ENCODE results near the gene VAV2. TPM values are rescaled to one million over a fixed set of nuclear protein-coding genes. Genes with fewer than 3 reads are reported as not detected.

VAV2 gene
- total and polyA plus RNA-seq, 2 of the 4 experiments (the other 2 are of a cell fraction): 10.8 to 13.4 TPM

DNA sequence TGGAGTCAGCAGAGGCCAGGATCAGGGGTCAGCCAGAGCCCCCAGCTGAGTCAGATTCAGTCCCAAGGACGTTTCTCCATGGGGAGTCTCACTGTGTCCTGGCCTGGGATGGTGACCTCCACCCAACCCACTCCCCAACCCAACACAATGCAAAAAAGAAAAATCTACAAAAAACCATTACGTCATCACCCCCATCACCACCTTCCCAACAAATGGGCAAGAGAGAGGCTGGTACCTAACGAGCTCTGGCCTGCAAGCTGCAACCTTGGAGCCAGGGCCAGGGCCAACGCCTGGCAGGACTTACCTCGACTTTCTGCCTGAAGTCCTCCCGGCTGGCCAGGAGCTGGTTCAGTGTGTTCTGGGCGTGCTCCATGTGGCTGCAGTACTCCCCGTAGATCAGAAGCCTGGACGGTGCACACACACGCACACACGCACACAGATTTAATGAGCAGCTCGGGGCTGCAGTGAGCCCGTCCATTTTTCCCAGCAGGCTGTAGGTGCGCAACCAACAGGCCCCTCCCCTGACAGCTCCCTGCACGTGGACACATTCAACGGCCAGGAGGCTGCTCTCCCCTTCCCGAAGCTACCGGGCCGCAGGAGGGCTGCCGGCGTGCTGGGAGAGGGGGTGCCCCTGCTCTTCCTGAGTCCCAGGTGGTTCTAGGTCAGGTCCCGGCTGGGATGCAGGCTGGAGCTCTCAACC is 194.6 kb downstream of the VAV2 start (continued):
- TF ChIP-seq MXI1 (IDR thresholded peaks at IDR 0.05; ENCODE audit: borderline replicate concordance, low read depth, low read length): no peak

DNA sequence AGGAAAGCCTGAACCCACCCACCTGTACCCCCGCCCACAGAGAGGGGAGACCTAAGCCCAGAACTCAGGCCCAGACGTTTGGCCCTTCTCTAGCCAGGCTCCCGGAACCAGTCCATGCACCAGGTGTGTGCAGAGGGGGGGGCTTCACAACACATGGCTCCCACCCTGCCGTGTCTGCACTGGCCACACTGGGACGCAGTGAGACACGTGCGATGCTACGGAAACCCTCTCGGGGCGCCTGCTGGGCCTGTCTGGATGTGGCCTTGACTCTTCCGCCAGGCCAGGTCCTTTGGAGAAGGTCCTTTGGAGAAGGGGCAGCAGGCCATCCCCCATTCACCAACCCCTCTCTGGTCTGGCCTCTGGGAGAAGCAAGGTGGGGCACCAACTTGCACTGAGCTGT is 195.6 kb downstream of the VAV2 start:
- no peaks in the 10 kb centered on the region for H3K9me1 ChIP-seq (ENCODE audit: insufficient read depth, low read length)
- no peak overlapping the region for H2AK5ac ChIP-seq (ENCODE audit: low read depth, low read length)
- no peaks in the 10 kb centered on the region for H3K9me3 ChIP-seq (ENCODE audit: control insufficient read depth, insufficient read depth, low read length)
- H3K4ac ChIP-seq (ENCODE audit: low read depth, low read length): no peak overlapping the region
- no peak overlapping the region for H4K91ac ChIP-seq (ENCODE audit: insufficient read depth, low read depth, low read length)
- no peaks in the 10 kb centered on the region for H3K27me3 ChIP-seq (ENCODE audit: control insufficient read depth, insufficient read depth, low read length)
- no peak for ATAC-seq (ENCODE audit: low read depth)
- POLR2A ChIA-PET (ENCODE audit: unreplicated experiment): no interaction called here
- H4K8ac ChIP-seq (ENCODE audit: low read depth in 2 of 2, low read length in 2 of 2): no peak overlapping the region
- intact Hi-C loops (cut with micrococcal nuclease) (no loop called here), dilution Hi-C loops (cut with HindIII; ENCODE audit: low sequenced_read_pairs, unreplicated experiment) (loop anchor here (25.0 kb wide), 1 partner anchor 216 kb away; no protein-coding TSS in a partner anchor), in situ Hi-C loops (cut with MboI; ENCODE audit: low sequenced_read_pairs) (loop anchor here (25.0 kb wide), 1 partner anchor 341 kb away; the partner anchor contains the start of gene WDR5)
- H3K23ac ChIP-seq (ENCODE audit: low read depth, low read length): no peak overlapping the region
- no peak overlapping the region for H2AK9ac ChIP-seq (replicated peaks; ENCODE audit: low read depth, low read length, poor library complexity)
- CTCF ChIA-PET: interaction anchor here (0.9 kb wide), 1 partner anchor 198 kb away, joined by 3 read pairs; no protein-coding TSS in a partner anchor
- H3K79me1 ChIP-seq (ENCODE audit: low read depth in 1 of 2, low read length in 2 of 2): peaks cover 0 to 7% of the 10 kb centered on the region in 2 experiments; a peak in 1 of 4 replicates
- no peak overlapping the region for H3K27ac ChIP-seq (ENCODE audit: insufficient read depth, low read length)
- no peak overlapping the region for H3K9ac ChIP-seq (ENCODE audit: low read depth, low read length)
- H3K4me1 ChIP-seq (ENCODE audit: control insufficient read depth, insufficient read depth, low read length): peaks cover 2% of the 10 kb centered on the region; the same call in 1 of the 2 replicates
- no peak overlapping the region for H2BK120ac ChIP-seq (ENCODE audit: low read depth, low read length)
- no peak overlapping the region for H2AFZ ChIP-seq (replicated peaks; ENCODE audit: low read length, poor library complexity)
- 0 out of 2 replicates have a peak, but pooled peaks cover 5% of the 10 kb centered on the region for H4K20me1 ChIP-seq (ENCODE audit: insufficient read depth, low read length)
- no peak overlapping the region for H3K14ac ChIP-seq (replicated peaks; ENCODE audit: low read depth, low read length)
- no peak for DNase-seq
- no peak overlapping the region for H2BK20ac ChIP-seq (ENCODE audit: low read depth, low read length)
- H3K36me3 ChIP-seq (ENCODE audit: control insufficient read depth, insufficient read depth, low read length): peaks cover 13% of the 10 kb centered on the region
- no peak overlapping the region for H3K4me2 ChIP-seq (ENCODE audit: low read depth, low read length)
- no peak overlapping the region for H3K56ac ChIP-seq (ENCODE audit: extremely low read depth, insufficient read depth, low read length)
- TF ChIP-seq MAZ (IDR thresholded peaks at IDR 0.05; ENCODE audit: borderline replicate concordance, low read depth, low read length) (no peak), CHD1 (IDR thresholded peaks at IDR 0.05; ENCODE audit: low read depth, low read length) (no peak), RFX5 (IDR thresholded peaks at IDR 0.05; ENCODE audit: low read depth, low read length) (no peak), SMC3 (IDR thresholded peaks at IDR 0.05; ENCODE audit: low read depth, low read length) (no peak), MAFK (IDR thresholded peaks at IDR 0.05; ENCODE audit: low read depth, low read length) (no peak), RCOR1 (IDR thresholded peaks at IDR 0.05; ENCODE audit: insufficient replicate concordance, low read length) (no peak), NFE2L2 (IDR thresholded peaks at IDR 0.05; ENCODE audit: low read depth, low read length) (no peak), RAD21 (IDR thresholded peaks at IDR 0.05; ENCODE audit: low read length) (no peak)
- TF ChIP-seq, protein P1, sequence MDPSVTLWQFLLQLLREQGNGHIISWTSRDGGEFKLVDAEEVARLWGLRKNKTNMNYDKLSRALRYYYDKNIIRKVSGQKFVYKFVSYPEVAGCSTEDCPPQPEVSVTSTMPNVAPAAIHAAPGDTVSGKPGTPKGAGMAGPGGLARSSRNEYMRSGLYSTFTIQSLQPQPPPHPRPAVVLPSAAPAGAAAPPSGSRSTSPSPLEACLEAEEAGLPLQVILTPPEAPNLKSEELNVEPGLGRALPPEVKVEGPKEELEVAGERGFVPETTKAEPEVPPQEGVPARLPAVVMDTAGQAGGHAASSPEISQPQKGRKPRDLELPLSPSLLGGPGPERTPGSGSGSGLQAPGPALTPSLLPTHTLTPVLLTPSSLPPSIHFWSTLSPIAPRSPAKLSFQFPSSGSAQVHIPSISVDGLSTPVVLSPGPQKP (IDR thresholded peaks at IDR 0.05; ENCODE audit: borderline replicate concordance, low read depth, low read length): no peak
- TF ChIP-seq, protein P2, sequence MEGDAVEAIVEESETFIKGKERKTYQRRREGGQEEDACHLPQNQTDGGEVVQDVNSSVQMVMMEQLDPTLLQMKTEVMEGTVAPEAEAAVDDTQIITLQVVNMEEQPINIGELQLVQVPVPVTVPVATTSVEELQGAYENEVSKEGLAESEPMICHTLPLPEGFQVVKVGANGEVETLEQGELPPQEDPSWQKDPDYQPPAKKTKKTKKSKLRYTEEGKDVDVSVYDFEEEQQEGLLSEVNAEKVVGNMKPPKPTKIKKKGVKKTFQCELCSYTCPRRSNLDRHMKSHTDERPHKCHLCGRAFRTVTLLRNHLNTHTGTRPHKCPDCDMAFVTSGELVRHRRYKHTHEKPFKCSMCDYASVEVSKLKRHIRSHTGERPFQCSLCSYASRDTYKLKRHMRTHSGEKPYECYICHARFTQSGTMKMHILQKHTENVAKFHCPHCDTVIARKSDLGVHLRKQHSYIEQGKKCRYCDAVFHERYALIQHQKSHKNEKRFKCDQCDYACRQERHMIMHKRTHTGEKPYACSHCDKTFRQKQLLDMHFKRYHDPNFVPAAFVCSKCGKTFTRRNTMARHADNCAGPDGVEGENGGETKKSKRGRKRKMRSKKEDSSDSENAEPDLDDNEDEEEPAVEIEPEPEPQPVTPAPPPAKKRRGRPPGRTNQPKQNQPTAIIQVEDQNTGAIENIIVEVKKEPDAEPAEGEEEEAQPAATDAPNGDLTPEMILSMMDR (conservative IDR thresholded peaks at IDR 0.05; ENCODE audit: low read depth, low read length): no peak
- BruUV-seq (replicated peaks): no TSS peak
- no peak overlapping the region for H3K4me3 ChIP-seq (ENCODE audit: insufficient read depth, low read depth, low read length)
- no peak overlapping the region for H2BK15ac ChIP-seq (ENCODE audit: low read depth, low read length)
- no peak overlapping the region for H4K5ac ChIP-seq (ENCODE audit: low read depth, low read length)
- WGBS, 2 experiments (ENCODE audit: extremely low coverage in 2 of 2, insufficient read length in 1 of 2): no CpG with 5 or more reads among the region's 11 CpGs
- H3K18ac ChIP-seq (ENCODE audit: low read depth, low read length): no peak overlapping the region
- H2BK5ac ChIP-seq (ENCODE audit: low read depth, low read length, poor library complexity, severe bottlenecking): no peak overlapping the region
